NCI-H460 (cell line): Measurements from ENCODE around the gene KCNJ16. TPM values are rescaled to one million over a fixed set of nuclear protein-coding genes. Genes with fewer than 3 reads are reported as not detected.

Experiments used
- DNase-seq: peaks from one replicate; pipeline ENCODE4 v3.0.0-alpha.2; 2016; ENCODE audit warnings: low read depth; ENCODE audit errors: extremely low read depth
- total RNA-seq: library from RNA; depleted of rRNA; stranded (reverse); fragments of >200 nt; shearing (Covaris generic); gene quantifications from 2 replicates; pipeline ENCODE4 v1.2.3, GENCODE V29; 2014; rRNA removed

KCNJ16 gene
- total RNA-seq, 1 experiment from 2014 or later: not detected

DNA sequence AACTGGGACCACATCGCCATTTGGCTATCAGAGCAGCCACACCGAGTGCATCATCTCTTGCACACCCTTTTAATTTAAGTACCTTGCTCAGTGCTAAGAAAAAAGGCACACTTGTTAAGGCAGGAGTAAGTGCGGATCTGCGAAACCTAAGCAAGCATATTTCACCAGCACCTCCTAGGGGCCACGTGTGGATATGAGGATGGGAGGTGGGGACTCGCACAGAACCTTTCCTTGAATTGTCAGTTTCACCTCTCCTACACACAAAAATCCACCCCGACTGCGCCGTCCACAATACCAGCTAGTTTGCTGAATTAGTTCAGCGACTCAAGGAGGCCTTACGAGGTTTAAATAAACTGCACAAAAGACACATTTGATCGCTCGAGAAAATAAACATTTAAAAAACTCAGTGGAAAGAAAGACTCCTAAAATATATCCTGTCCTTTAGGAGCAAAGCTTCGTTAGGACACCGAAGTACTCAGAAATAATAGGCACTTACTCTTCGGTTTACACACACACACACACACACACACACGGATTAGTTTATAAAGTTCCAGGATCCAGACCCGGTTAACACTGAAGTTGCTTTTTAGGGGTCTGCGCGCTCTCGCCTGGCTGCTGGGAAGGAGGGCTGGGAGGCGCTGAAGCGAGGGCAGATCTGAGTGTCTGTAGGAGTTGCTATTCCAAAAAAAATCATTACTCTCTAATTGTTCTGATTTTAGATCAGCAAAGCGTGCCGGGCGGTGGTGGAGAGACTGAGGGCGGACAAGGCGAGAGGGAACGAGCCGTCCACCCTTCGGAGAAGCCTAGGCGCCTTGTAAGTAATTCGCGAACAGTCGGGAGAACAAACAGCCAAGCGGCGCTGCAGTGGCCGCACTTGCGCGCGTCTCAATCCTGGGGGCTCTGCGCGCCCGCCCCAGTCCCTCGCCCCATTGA, 93.3 kb downstream of the KCNJ16 start:
- peak; percentile 59 for DNase-seq

DNA sequence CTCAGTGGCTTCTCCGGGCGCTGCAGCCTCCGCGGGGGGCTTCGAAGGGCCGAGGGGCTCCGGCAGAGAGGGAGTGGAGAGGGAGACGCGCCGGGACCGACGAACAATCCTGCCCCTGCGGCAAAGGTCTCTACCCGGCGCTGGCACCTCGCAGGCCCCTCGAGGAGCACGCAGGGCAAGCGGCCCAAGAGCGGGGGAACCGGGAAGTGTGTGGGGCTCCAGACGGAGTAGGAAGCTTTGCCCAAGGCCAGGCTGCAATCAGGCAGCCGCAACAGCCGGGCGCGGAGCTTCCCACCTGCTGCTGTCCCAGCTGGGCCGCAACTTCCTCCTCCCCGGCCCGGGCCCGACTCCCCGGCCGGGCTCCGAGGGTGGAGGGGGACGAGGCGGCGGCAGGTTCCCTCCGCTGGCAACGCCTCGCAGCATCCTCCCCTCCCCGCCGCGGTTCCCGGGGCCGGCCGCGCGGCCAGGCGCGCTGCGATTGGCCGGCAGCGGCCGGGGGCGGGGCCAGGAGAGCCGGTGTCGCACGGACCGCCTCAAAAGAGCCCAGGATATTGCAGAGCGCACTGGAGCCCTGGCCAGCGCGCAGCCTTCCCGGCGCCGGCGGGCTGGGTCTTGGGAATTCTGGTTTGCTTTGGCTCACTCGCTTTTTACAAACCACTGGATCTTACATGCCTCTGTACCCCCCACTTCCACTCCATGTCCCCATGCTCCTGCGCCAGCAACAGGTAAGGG, 94.1 kb downstream of the KCNJ16 start, which contains the start of gene KCNJ2:
KCNJ2 (plus strand) TSS at position 556 of the 732 bp plus-strand sequence. CDS start 5,508 bp downstream, outside the sequence.
- DNase-seq: peak; percentile 85

DNA sequence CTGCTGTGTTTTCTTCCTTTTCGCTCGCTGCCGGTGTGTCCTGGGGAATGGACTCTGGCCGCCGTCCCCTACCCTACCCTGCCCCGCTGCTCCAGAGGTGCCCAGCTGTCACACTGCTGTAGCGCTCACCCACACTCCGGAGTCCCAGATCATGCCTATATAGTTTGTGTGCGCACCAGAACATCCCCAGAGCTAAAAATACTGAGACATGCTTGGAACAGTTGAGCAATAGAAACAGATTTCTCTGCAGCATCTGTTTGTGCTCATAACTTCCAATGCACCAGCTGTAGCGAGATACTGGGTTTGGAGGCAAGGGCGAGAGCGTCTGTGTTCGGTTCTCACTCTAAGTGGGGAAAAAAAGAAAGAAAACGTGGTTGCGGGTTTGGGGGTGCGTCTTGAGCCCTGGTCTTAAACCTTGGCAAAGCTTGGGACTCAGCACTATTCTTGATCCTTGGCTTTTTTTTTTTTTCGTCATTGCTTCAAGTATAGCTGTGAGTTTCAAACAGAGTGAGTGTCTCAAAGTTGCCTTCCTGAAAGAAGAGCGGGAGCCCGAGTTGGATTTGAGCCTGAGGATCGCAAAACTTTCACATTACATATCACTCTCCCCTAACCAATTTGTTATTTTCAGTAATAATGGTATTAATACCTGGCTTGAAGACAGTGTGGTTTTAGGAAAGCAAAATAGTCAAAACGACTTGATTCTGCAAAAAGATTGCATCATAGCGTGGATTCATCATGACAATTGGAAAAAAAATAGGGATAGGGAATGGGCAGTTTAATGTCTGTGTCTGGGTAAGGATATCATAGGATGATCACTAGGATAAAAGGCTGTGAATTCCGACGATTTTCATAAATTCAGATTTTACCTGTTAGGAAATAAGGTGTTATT, 94.9 kb downstream of the KCNJ16 start:
- no peak for DNase-seq

DNA sequence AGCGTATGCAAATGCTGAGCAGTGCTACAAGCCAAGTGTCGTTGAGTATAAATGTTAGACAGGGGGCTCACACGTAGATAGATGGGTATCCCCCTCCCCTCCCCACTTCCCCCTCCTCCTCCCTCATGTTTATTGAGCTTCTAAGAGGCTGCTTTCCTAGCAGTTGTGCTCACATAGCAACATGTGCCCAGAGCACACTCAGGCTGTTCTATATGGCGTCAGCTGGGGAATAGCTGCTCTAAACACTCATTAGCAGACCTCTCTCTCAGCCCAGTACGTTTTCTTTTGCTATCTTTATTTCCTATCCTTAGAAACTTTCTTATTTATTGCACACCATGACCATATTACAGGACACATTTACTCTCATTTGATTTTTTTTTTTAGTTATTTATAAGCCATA, 96.1 kb downstream of the KCNJ16 start:
- DNase-seq: no peak

DNA sequence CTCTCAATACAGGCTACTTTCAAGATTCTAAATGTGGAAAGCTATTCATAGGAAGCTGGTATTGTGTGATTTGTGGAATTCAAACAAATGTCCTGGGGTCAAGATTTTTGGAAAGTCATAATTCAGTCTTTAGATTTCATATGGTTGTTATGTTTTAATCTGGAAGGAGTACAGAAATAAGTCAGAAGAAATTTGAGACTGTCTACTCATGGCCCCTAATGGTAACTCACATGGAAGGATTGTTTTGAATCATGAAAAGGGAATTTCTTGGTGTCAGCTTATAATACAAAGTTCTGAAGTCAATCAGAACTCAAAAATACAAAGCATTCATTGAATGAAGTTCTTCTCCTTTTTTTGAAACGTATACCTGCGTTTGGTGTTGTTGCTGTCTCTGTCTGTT, 97.4 kb downstream of the KCNJ16 start:
- no peak for DNase-seq

DNA sequence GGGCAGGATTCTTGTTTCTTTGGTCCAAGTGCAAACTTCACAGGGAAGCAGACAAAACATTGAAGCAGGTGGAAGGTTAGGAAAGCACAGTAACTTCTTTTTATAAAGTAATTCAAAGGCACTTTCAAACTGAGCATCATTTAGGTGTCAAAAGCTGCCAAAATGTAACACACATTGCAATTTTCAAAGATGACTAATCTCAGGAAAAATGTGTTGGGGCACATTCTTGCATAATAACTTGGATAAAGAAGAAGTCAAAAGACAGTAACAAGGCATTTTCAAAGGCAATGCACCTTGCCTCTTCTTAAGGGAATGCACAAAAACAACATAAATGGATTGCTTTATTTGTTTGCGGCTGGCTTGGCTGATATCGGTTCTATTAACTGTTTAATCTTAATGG, 97.9 kb downstream of the KCNJ16 start:
- DNase-seq: no peak

DNA sequence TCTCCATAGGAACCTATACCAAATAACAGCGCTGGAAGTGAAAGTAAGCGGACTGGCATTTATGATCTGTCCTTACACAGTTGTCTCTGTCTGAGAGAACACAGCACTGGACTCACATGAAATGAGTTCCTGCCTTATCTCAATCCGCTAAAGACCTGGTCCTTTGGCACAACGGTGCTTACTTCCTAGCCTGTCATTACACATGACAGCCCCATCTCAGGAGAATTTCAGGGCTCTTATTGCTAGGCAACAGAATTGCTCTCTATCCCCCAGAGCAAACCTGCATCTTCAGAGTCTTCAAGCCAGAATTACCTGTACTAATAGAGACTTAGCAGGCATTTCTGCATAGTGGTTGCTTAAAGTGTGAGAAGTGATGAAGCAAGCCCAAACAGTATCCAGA, 98.7 kb downstream of the KCNJ16 start:
- DNase-seq: no peak

DNA sequence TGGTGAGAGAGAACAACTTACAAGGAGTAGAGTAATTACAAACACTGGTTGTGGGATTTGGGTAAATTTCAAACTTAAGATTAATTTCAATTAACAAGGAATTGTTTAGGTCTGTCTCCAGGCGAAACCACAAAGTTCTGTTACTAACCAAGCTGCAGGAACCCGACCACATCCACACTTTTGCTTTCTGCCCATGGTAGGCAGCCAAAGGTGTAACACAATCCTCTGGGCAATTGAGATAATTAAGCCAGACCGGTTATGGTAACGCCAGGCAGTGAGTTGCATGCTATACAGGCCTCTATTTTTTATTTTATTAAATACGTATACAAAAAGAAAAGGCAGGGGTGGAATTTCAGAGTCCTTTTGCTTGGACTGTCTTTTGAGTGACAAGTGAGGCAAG, 106.4 kb downstream of the KCNJ16 start:
- DNase-seq: no peak

DNA sequence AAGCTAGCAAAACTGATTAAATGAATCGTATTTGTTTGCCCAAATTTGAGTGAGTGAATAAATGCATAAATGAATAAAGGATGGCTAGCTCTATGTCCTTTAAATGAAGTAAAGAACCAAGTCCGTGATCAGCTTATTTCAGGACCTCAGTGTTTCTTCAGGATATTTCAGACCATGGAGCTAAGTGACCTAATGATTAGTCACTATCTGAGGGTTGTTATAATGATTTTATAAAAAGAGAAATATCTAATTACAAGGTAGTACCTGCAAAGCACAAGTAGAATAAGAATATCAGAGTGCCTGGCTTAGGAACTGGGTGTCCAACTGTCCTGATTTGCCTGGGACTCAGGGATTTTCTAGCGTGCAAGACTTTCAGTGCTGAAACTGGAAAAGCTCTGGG, 106.8 kb downstream of the KCNJ16 start:
- no peak for DNase-seq

DNA sequence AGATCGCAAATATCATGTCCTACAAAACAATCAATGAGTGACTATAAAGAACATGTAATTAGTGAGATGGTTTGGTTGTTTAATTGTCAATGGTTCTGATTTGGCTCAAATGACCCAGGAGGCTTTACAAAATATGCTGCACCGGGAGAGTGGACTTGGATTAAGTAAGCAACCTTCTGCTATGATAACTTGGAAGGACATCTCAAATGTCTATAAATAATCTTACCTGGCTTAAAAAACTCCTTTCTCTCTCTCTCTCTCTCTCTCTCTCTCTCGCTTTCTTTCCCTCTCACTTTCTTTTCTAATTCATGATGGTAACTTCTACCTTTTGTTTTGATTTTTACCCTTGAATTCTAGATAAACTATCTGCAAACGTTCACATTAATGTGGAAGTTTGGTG, 108.5 kb downstream of the KCNJ16 start:
- no peak for DNase-seq

DNA sequence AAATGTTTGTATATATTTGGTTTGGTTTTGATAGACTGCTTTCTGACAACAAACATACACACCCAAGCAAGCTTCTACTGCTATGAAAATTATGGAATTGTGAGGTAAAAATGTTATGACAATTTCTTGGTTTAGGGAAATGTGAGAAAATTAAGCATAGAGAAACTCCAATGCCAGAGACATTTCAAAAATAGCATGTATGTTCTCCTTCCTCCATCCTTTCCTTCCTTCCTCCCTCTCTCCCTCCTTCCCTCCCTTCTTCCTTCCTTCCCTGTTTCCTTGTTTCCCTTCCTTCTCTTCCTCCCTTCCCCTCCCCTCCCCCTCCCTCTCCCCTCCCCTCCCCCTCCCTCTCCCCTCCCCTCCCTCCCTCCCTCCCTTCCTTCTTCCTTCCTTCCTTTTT, 109.2 kb downstream of the KCNJ16 start:
- no peak for DNase-seq

DNA sequence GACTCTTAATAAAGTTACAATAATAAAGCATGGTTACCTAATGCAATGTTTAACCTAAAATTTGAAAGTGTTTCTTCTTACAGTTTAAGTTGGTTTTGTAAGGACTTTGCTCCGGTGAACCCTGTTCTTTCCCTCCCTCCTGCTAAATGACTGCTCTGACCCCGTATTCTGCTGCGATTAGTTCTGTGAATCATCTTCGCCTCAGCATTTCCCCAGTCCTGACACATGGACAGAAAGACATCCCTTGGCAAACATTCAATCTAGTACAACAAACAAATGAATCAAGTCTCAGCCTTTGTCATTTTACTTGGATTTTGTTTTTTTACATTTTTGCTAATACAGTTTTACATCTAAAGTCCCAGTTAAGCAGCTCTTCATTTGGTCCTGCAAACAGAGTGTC, 109.7 kb downstream of the KCNJ16 start:
- no peak for DNase-seq

Other genes with a start within 250 kb of the KCNJ16 start
- gene KCNJ2, start 94.3 kb downstream of the KCNJ16 start, total RNA-seq: 2.5 and 4.3 TPM in 2 replicates